HS-27A (cell line): Measurements from ENCODE around the gene CRLF3.
"Not testable (repeated sequence)": the region's sequence is repeated elsewhere in the genome, so short reads cannot be mapped to it uniquely, and the experiment has no call there.

ENCODE experiments used
- DNase-seq: peaks from one replicate; pipeline ENCODE4 v3.0.0-alpha.2; 2012; ENCODE audit warnings: low read depth, missing footprints

Gene CRLF3

DNA sequence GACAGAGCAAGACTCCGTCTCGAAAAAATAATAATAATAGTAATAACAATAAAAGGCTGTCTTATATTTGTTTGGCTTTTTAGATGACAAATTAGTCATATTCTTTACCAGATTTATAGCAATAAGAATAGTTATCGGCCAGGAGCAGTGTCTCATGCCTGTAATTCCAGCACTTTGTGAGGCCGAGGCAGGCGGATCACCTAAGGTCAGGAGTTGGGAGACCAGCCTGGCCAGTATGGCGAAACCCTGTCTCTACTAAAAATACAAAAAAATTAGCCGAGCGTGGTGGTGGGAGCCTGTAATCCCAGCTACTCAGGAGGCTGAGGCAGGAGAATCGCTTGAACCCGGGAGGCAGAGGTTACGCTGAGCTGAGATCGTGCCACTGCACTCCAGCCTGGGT is 10.3 kb downstream of the CRLF3 start:
- not testable (repeated sequence) for DNase-seq

- no peak for DNase-seq
Observed at GRCh38 chr17:30812218-30813177, 12.0 kb downstream of the CRLF3 start.

DNA sequence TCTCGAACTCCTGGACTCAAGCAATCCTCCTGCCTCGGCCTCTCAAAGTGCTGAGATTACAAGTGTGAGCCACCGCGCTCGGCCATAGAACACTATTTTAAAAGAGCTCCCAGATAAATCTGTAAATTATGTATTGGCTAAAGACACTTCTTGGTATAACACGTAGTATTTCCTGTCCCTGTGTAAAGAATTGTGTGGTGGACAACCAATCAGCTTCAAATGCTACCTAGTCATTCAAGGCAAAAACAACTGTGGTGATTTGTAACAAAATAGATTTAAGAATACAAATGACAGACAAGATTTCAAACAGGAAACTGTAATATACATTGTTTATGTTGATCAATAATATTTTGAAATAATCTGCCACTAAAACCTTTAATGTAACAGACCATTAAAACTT is 14.6 kb downstream of the CRLF3 start:
- DNase-seq: no peak

DNA sequence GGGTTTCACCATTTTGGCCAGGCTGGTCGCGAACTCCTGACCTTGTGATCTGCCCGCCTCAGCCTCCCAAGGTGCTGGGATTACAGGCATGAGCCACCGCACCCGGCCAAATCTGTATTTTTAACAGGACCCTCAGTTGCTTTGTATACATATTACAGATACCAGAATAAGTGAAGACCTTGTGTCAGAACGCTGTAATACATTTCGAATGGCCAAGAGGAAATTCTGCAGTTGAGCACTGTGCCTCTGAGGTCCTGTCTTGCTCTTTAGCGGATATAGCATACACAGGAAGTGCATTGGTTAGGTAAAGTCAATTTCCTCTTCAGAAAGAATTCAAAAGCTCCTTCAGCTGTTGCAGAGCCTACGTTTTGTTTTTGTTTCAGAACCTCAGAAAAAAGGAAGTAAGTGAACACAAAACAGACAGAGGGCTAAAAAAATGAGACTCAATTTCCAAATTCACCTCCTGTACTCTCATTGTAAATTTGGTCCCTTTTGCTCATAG is 15.7 kb downstream of the CRLF3 start:
- no peak for DNase-seq

DNA sequence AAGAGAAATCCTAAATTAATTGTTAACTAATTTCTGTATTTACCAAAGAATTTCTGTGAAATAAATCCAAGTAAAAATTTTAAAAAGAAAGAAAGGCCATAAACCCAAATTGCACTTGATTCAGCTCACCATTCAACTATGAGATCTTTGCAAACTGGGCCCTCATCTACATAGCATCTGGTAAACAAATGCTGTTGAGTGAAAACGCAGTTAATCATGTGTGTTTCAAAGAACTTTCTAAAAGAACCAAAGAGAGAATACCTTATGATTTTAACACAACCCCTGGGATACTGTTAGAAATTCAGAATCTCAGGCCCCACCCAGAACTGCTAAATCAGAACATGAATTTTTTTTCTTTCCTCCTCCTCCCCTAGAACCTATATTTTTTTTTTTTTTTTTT is 16.6 kb downstream of the CRLF3 start:
- DNase-seq: no peak

DNA sequence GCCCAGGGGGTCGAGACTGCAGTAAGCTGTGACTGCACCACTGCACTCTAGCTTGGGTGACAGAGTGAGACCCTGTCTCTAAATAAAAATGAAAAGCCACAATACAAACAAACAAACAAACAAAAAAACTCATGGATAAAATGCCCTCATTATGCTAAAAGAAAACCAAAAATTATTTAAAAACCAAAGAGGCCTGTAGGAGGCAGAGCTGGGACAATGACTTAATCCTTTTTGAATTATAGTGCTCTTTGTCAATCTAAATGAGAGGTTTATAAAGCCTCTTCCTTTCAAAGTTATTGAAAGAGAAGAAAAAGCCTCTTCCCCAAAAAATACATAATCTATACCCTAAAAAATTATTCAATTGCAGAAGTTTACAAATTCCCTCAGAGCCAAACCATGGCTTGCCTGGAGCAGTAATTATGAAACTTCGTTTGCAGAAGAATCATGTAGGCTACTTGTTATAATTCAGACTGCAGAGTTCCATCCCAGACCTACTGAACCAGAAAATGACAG is 18.5 kb downstream of the CRLF3 start:
- DNase-seq: no peak

GRCh38 chr17:30801671-30802070 is 22.8 kb downstream of the CRLF3 start:
- DNase-seq: no peak

- no peak for DNase-seq
Observed at GRCh38 chr17:30796016-30796415, 28.5 kb downstream of the CRLF3 start.

DNA sequence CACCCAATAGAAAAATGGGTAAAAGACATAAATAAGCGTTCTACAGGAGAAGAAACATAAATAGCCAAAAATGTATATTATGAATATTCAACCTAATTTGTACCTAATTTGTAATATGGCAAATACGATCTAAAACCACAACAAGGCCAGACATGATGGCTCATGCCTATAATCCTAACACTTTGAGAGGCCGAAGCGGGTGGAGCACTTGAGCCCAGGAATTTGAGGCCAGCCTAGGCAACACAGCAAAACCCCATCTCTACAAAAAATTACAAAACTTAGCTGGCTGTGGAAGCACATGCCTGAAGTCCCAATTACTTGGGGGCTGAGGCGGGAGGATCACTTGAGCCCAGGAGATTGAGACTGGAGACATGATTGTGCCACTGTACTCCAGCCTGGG is 30.1 kb downstream of the CRLF3 start:
- DNase-seq: no peak

DNA sequence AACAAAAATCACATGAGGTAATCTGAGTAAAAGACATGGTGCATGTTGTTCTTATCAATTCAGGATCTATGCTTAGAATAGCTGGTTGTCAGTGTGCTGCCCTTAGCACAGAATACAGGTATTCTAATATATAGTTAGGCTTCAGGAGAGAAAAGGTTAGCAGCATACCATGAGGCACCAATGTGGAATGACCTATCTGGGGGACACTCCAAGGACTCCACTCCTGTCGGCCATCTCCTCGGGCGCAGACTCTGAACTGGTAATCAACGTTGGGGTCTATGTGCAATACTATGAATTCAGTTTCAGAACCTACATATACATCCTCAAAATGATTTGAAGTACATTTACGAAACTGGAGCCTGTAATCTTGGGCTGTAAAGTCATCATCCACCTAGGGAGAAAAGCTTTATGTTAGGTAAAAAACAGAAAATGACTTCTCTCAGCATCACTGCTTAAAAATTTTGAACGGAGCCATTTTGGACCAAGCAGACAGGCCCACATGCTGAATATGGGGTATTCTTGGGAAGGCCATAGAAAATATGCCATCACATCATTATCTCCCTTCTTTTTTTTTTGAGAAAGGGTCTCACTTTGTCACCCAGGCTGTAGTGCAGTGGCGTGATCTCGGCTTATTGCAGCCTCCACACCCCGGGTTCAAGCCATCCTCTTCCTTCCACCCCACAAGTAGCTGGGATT is 31.1 kb downstream of the CRLF3 start:
- no peak for DNase-seq

GRCh38 chr17:30790279-30790678 is 34.2 kb downstream of the CRLF3 start:
- no peak for DNase-seq

DNA sequence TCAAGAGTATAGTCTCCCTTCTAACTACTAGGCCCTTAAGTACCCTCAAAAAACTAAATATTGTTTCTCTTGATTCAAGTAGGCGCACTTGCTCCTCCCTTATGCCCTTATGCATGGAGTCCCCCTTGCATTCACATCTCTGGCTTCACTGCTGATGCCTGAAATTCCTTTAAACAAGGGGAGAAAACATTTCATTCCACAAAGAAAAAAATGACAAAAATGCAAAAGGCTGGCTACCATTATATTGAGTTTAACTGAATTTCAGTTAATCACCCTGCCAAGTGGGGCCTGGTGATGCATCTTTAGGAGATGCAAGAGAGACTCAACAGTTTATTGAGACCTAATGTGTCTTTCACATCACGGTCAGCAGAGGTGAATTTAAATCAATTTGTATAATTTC is 35.6 kb downstream of the CRLF3 start:
- DNase-seq: no peak

GRCh38 chr17:30782206-30782605 is 42.3 kb downstream of the CRLF3 start:
- no peak for DNase-seq

DNA sequence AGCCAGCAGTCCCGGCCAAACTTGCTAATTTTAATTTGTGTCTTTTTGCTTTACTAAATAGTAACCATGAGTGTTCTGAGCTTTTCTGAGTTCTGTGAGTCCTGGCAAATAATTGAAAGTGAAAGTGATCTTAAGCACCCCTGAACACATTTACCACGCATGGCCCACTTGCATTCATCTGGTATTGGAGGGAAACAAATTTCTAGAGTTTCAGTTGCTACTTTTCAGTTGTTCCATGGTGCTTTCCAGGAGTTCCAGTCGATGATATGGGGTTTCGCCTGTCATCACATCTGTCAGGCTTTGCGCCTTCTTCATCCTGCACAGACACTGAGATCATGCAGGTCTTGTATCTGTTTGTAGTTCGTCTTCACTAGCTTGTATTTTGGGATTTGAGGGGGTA is 44.1 kb downstream of the CRLF3 start:
- no peak for DNase-seq

GRCh38 chr17:30768771-30769170 is 55.7 kb downstream of the CRLF3 start:
- DNase-seq: not testable (repeated sequence)

- DNase-seq: not testable (repeated sequence)
Observed at GRCh38 chr17:30767641-30768404, 56.7 kb downstream of the CRLF3 start.

GRCh38 chr17:30761060-30761459 is 63.4 kb downstream of the CRLF3 start:
- DNase-seq: no peak

- not testable (repeated sequence) for DNase-seq
Observed at GRCh38 chr17:30753291-30753690, 71.2 kb downstream of the CRLF3 start.

DNA sequence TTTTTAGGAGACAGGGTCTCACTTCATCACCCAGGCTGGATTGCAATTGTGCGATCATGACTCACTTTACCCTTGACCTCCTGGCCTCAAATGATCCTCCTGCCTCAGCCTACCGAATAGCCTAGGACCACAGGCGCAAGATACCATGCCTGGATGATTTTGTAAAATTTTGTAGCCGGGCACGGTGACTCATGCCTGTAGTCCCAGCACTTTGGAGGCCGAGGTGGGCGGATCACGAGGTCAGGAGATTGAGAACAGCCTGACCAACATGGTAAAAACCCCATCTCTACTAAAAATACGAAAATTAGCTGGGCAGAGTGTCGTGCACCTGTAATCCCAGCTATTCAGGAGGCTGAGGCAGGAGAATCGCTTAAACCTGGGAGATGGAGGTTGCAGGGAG is 73.5 kb downstream of the CRLF3 start:
- not testable (repeated sequence) for DNase-seq

DNA sequence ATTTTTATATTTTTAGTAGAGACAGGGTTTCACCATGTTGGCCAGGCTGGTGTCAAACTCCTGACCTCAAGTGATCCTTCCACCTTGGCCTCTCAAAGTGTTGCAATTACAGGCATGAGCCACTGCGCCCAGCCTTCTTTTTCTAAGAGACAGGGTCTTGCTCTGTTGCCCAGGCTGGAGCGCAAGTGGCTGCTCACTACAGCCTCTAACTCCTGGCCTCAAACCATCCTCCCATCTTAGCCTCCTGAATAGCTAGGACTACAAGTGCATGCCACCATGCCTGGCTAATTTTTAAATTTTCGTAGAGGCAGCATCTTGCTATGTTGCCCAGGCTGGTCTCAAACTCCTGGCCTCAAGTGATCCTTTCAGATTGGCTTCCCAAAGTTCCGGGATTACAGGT is 76.9 kb downstream of the CRLF3 start:
- DNase-seq: not testable (repeated sequence)

DNA sequence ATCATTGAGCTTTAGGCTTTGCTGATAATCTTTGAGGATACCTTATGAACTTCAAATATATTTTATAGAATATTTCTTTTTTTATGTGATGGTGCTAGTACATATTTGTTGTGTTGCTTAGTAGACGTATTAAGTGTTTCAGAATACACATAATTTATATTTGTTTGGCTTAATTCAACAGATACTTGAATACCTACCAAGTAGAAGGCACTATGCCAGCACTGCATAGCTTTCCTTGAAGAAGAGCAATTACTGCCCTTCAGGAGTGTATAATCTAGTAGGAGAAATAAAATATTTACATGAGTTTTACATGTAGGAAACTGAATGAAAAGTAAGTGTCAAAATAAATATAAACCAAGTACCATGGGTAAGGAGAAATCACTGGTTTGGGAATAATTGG is 81.8 kb downstream of the CRLF3 start:
- not testable (repeated sequence) for DNase-seq

GRCh38 chr17:30736371-30736770 is 88.1 kb downstream of the CRLF3 start:
- DNase-seq: not testable (repeated sequence)
